Measurements from ENCODE around the gene RGS9.

- TF ChIP-seq CTCF (IDR thresholded peaks at IDR 0.05) (no peak), POLR2A (IDR thresholded peaks at IDR 0.05) (no peak)
These were observed 36.2 kb downstream of the RGS9 start for GRCh38 chr17:65173284-65173793.

All from vagina (tissue), 2 donors.